Pulmonary artery endothelial cell (primary cell): Measurements from ENCODE around the gene ZBTB46. TPM values are rescaled to one million over a fixed set of nuclear protein-coding genes. Genes with fewer than 3 reads are reported as not detected.

Experiments
- DNase-seq: peaks from one replicate; pipeline ENCODE4 v3.0.0-alpha.2; 2011; ENCODE audit warnings: low read depth, low spot score
- total RNA-seq: library from RNA; depleted of rRNA; stranded (reverse); fragments of >200 nt; gene quantifications from 2 replicates; pipeline ENCODE4 v1.2.3, GENCODE V29; 2014

The ZBTB46 gene
- total RNA-seq, 1 donor from 2014 or later = 13.0 TPM

DNA sequence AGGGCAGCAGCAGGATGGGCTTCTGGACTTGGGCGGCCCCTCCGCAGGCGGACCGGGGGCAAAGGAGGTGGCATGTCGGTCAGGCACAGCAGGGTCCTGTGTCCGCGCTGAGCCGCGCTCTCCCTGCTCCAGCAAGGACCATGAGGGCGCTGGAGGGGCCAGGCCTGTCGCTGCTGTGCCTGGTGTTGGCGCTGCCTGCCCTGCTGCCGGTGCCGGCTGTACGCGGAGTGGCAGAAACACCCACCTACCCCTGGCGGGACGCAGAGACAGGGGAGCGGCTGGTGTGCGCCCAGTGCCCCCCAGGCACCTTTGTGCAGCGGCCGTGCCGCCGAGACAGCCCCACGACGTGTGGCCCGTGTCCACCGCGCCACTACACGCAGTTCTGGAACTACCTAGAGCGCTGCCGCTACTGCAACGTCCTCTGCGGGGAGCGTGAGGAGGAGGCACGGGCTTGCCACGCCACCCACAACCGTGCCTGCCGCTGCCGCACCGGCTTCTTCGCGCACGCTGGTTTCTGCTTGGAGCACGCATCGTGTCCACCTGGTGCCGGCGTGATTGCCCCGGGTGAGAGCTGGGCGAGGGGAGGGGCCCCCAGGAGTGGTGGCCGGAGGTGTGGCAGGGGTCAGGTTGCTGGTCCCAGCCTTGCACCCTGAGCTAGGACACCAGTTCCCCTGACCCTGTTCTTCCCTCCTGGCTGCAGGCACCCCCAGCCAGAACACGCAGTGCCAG is 134.3 kb downstream of the ZBTB46 start, which contains the start of gene TNFRSF6B:
Gene TNFRSF6B, plus strand, starts transcription at position 25 of the 729 bp plus-strand sequence. Its CDS starts 116 bp downstream, at position 141.
- DNase-seq = no peak

DNA sequence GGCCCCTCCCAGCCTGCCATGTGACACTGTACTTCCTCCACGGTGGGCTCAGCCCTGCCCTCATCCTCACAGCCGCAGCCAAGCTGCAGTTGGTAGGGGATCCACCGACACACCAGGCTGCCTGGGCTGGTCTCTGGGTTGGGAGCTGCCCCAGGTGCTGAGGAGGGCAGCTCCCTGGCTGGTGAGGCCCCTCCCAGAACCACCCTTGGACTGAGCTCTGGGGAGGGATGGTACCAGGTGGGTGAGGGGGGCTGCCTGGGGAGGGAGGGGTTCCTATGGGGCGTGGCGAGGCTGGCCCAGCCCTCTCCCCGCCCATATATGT is 134.8 kb downstream of the ZBTB46 start:
- DNase-seq = no peak

DNA sequence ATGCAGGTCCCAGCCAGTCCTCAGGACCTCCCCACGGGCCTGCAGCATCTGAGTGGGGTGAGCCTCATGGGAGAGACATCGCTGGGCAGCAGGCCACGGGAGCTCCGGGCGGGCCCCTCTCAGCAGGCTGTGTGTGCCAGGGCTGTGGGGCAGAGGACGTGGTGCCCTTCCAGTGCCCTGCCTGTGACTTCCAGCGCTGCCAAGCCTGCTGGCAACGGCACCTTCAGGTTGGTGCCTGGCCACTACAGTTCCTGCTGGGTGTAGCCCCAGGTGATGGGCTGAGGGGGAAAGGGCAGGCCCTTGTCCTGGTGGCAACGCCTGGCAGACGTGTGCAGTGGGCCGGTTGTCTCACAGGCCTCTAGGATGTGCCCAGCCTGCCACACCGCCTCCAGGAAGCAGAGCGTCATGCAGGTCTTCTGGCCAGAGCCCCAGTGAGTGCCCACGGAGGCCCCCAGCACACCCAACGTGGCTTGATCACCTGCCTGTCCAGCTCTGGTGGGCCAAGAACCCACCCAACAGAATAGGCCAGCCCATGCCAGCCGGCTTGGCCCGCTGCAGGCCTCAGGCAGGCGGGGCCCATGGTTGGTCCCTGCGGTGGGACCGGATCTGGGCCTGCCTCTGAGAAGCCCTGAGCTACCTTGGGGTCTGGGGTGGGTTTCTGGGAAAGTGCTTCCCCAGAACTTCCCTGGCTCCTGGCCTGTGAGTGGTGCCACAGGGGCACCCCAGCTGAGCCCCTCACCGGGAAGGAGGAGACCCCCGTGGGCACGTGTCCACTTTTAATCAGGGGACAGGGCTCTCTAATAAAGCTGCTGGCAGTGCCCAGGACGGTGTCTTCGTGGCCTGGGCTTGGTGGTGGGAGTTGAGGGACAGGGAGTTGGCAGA is 135.4 kb downstream of the ZBTB46 start:
- DNase-seq = no peak

DNA sequence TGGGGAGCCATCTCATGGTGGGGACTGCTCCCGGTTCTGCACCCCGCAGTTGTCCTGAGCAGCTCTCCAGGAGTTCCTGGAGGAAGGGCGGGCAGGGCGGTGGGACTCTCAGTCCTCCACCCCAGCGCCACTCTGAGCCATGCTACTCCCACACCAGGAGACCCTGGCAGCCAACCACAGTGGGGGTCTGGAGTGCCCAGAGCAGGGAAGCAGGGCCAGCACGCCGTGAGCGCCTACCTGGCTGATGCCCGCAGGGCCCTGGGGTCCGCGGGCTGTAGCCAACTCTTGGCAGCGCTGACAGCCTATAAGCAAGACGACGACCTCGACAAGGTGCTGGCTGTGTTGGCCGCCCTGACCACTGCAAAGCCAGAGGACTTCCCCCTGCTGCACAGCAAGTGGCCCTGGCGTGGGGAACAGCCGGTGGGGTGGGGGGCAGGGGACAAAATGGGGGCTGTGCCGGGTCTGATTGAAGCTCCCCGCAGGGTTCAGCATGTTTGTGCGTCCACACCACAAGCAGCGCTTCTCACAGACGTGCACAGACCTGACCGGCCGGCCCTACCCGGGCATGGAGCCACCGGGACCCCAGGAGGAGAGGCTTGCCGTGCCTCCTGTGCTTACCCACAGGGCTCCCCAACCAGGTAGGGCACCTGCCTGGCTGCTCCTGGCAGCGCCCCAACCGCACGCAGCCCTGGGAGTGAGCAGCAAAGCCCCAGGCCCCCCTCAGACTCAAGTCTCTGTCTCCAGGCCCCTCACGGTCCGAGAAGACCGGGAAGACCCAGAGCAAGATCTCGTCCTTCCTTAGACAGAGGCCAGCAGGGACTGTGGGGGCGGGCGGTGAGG is 136.3 kb downstream of the ZBTB46 start:
- DNase-seq = no peak

DNA sequence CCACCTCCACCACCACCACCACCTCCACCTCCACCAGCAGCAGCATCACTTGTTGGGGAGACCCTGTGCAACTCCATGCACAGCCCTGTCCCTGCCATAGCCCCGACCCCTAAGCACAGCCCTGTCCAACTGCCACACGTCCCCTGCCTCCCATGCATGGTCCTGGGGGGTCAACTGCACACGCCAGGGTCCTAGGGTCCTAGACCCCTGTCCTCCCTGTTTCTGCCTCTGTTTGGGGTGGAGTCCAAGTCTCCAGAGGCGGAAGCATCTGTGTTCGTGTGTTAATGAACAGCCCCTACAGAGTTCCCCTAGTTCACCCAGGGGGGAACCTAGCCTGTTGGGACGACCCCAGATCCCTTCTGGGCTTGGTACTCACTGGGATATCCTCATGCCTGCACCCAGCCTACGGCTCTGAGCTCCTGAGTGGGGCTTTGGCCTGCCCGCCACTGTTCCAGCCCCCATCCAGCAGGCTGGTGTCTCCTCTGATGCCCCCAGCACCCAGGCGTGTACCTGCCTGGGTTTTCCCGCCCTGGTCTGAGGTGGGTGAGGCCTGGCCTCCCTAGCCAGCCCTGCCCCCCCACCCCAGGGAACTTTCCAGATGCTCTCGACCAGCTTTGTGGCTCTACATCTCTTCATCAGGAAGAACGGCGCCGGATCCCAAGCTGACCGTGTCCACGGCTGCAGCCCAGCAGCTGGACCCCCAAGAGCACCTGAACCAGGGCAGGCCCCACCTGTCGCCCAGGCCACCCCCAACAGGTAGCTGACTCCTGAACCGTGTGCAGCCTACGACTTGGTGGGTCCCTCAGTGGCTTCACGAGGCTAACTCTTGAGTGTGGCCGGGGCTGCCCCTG is 137.1 kb downstream of the ZBTB46 start:
- no peak for DNase-seq

Other genes with a start within 250 kb of the ZBTB46 start
- gene GMEB2, start 204.2 kb downstream of the ZBTB46 start, total RNA-seq = 10.0 and 10.5 TPM in 2 replicates
- gene STMN3, start 177.8 kb downstream of the ZBTB46 start, total RNA-seq = 3.1 and 7.2 TPM in 2 replicates
- gene RTEL1, start 173.0 kb downstream of the ZBTB46 start, total RNA-seq = 16.8 and 21.4 TPM in 2 replicates
- 37.0 and 118 TPM in 2 replicates for gene TNFRSF6B, start 134.6 kb downstream of the ZBTB46 start, total RNA-seq
- 37.7 and 49.0 TPM in 2 replicates for gene ARFRP1, start 123.3 kb downstream of the ZBTB46 start, total RNA-seq
- gene ZGPAT, start 123.2 kb downstream of the ZBTB46 start, total RNA-seq = 21.2 and 30.6 TPM in 2 replicates
- gene LIME1, start 94.6 kb downstream of the ZBTB46 start, total RNA-seq = 1.6 and 2.8 TPM in 2 replicates
- 14.1 and 14.5 TPM in 2 replicates for gene SLC2A4RG, start 91.5 kb downstream of the ZBTB46 start, total RNA-seq
- gene ABHD16B, start 30.2 kb upstream of the ZBTB46 start, total RNA-seq = not detected in 2 replicates
- 139 and 153 TPM in 2 replicates for gene TPD52L2, start 34.0 kb upstream of the ZBTB46 start, total RNA-seq
- gene DNAJC5, start 63.9 kb upstream of the ZBTB46 start, total RNA-seq = 106 and 113 TPM in 2 replicates
- gene UCKL1, start 125.2 kb upstream of the ZBTB46 start, total RNA-seq = 28.9 and 30.4 TPM in 2 replicates
- 11.7 and 13.1 TPM in 2 replicates for gene ZNF512B, start 138.7 kb upstream of the ZBTB46 start, total RNA-seq
- 1.5 and 2.5 TPM in 2 replicates for gene SAMD10, start 148.4 kb upstream of the ZBTB46 start, total RNA-seq
- gene PRPF6, start 149.9 kb upstream of the ZBTB46 start, total RNA-seq = 71.7 and 83.0 TPM in 2 replicates
- gene C20orf204, start 204.9 kb upstream of the ZBTB46 start, total RNA-seq = 1.7 and 1.9 TPM in 2 replicates
- 11.1 and 27.3 TPM in 2 replicates for gene SOX18, start 218.4 kb upstream of the ZBTB46 start, total RNA-seq
- 18.0 and 27.8 TPM in 2 replicates for gene TCEA2, start 231.9 kb upstream of the ZBTB46 start, total RNA-seq
- gene RGS19, start 248.3 kb upstream of the ZBTB46 start, total RNA-seq = 19.1 and 22.2 TPM in 2 replicates
- gene OPRL1, start 248.8 kb upstream of the ZBTB46 start, total RNA-seq = 2.0 and 2.6 TPM in 2 replicates